Lung (tissue), 12 donors: Measurements from ENCODE around the gene ADAMTS14. TPM values are rescaled to one million over a fixed set of nuclear protein-coding genes. Genes with fewer than 3 reads are reported as not detected.
A peak's percentile ranks its signal among the peaks of the same experiment; 100 is the strongest.

Experiments
- ATAC-seq: fragments of 200-7000 bp; cut with Tn5 transposase; one replicate; pipeline ENCODE4 v1.9.1; 2020; ENCODE audit warnings: moderate number of reproducible peaks; ENCODE audit not compliant: insufficient read depth, low FRiP score
- DNase-seq, 3 donors: peaks; one replicate each; pipeline ENCODE4 v3.0.0-alpha.2; 2013 to 2017
- H3K27ac ChIP-seq, 2 donors: one replicate each; pipeline ENCODE4 v1.5.1; 2013; ENCODE audit warnings: mild to moderate bottlenecking in 2 of 2, moderate library complexity in 2 of 2, control low read depth in 1 of 2, inconsistent platforms in 1 of 2, low read depth in 1 of 2, low read length in 1 of 2
- H3K27me3 ChIP-seq, 3 donors: one replicate each; pipeline ENCODE4 v1.5.1; 2013; ENCODE audit warnings: low read length in 2 of 3; ENCODE audit not compliant: control insufficient read depth in 3 of 3, insufficient read depth in 3 of 3
- H3K36me3 ChIP-seq, 4 donors: one replicate each; pipeline ENCODE4 v1.5.1; 2013; ENCODE audit warnings: low read length in 4 of 4, mild to moderate bottlenecking in 1 of 4, moderate library complexity in 1 of 4; ENCODE audit not compliant: control insufficient read depth in 4 of 4, insufficient read depth in 4 of 4
- H3K4me1 ChIP-seq, 5 donors: one replicate each; pipeline ENCODE4 v1.5.1; 2013; ENCODE audit warnings: low read length in 5 of 5, mild to moderate bottlenecking in 2 of 5, moderate library complexity in 1 of 5; ENCODE audit not compliant: control insufficient read depth in 5 of 5, insufficient read depth in 5 of 5
- H3K4me3 ChIP-seq: one replicate; pipeline ENCODE4 v1.5.1; 2013; ENCODE audit warnings: mild to moderate bottlenecking, control low read depth, moderate library complexity
- H3K9ac ChIP-seq, 2 donors: one replicate each; pipeline ENCODE4 v1.5.1; 2013; ENCODE audit warnings: low read length in 2 of 2, control low read depth in 1 of 2; ENCODE audit not compliant: insufficient read depth in 1 of 2
- H3K9me3 ChIP-seq, 4 donors: one replicate each; pipeline ENCODE4 v1.5.1; 2013; ENCODE audit warnings: low read length in 3 of 4, mild to moderate bottlenecking in 1 of 4, moderate library complexity in 1 of 4; ENCODE audit not compliant: control insufficient read depth in 4 of 4, insufficient read depth in 3 of 4
- WGBS, 2 donors: extraction: QIAGEN DNeasy Blood & Tissue Kit; methylation state at CpG; one replicate each; pipeline ENCODE4 v1.1.7; 2013; 5-methylcytosine and 5-hydroxymethylcytosine counted together
- polyA plus RNA-seq, 2 donors: library from polyadenylated mRNA; stranded (reverse); fragments of 200-250 nt; gene quantifications; one replicate each; pipeline ENCODE4 v1.2.1, GENCODE V29; 2013
- total RNA-seq, 2 donors: library from RNA; depleted of rRNA in 1 of 2; stranded (reverse); fragments of >200 nt in 1 of 2; gene quantifications; one replicate each; pipeline ENCODE4 v1.2.1, GENCODE V29; 2014 to 2021
- TF ChIP-seq, protein P1 (sequence below): IDR thresholded peaks from 2 replicates; pipeline ENCODE4 v1.5.1; 2012; ENCODE audit warnings: mild to moderate bottlenecking; ENCODE audit errors: control extremely low read depth, extremely low read depth
- donor health status: control.
- donor health status: control.
- donor health status: Bipolar disorder and iron deficiency.
- donor health status: healthy.
- donor health status: DM: yes; HTN: yes; CAD: no.

Gene ADAMTS14
- total and polyA plus RNA-seq, 4 donors = 0.47 to 3.9 (median 1.2) TPM

DNA sequence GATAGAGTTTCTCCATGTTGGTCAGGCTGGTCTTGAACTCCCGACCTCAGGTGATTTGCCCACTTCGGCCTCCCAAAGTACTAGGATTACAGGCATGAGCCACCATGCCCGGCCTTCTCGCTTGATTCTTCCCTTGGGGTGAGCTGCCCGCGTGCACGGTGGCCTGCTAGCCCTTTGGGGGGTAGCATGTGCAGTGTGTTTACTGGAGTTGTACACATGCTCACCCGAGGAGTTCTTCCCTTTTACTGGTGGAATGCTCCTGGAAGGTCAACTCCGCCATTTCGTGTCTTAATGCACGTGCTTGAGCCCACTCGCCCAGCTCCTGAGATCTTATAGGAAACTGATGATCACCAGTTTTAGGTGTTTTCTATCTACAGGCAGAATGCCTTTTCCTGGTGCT lies 17.0 kb upstream of the ADAMTS14 start:
- 95 to 97% methylated on average over 12 of the region's 12 CpGs for WGBS, 2 donors
- H3K27ac ChIP-seq = no peak overlapping the region
- DNase-seq (no peak), ATAC-seq (no peak)
- no peaks in the 10 kb centered on the region for H3K36me3 ChIP-seq
- no peak overlapping the region for H3K4me3 ChIP-seq
- TF ChIP-seq, protein P1, sequence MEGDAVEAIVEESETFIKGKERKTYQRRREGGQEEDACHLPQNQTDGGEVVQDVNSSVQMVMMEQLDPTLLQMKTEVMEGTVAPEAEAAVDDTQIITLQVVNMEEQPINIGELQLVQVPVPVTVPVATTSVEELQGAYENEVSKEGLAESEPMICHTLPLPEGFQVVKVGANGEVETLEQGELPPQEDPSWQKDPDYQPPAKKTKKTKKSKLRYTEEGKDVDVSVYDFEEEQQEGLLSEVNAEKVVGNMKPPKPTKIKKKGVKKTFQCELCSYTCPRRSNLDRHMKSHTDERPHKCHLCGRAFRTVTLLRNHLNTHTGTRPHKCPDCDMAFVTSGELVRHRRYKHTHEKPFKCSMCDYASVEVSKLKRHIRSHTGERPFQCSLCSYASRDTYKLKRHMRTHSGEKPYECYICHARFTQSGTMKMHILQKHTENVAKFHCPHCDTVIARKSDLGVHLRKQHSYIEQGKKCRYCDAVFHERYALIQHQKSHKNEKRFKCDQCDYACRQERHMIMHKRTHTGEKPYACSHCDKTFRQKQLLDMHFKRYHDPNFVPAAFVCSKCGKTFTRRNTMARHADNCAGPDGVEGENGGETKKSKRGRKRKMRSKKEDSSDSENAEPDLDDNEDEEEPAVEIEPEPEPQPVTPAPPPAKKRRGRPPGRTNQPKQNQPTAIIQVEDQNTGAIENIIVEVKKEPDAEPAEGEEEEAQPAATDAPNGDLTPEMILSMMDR = no peak
- peaks cover 0 to 8% (median 0%) of the 10 kb centered on the region in 4 donors for H3K9me3 ChIP-seq
- H3K9ac ChIP-seq = no peak overlapping the region
- H3K27me3 ChIP-seq = no peaks in the 10 kb centered on the region
- H3K4me1 ChIP-seq = peaks cover 0 to 14% (median 8%) of the 10 kb centered on the region in 5 donors

DNA sequence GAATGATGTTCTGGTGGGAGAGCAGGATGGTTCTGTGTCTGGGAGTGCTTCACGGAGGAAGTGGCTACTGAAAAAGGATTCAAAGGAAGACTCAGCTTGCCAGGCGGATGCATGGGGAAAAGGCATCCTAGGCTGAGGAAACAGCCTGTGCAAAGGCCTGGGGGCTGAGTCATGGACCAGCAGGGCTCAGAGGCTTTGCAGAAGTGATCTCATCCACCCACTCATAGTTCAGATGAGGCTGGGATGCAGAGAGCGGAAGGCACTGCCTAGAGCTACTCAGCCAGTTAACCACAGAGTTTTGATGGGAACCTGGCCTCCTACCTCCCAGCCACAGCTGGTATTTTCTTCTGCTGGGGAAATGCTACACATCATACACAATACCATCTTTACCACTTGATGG lies 15.8 kb upstream of the ADAMTS14 start:
- no peak for DNase-seq

DNA sequence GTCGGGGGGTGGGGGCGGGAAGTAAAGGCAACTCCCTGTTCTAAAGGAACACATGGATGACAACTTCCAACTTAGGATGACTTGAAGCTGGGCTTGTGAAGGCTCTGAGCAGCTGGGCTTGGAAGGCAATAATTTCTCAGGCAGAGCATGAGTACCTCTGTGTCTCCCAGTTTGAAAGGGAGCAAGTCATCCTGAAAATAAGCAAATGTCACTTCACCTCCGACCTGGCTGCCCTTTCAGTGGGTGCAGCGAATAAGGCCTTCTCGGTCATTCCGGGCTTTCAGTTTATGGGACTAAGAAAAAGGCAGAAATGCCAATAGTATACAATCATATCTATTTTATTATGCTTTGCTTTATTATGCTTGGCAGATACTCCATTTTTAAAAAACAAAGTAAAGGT lies 15.3 kb upstream of the ADAMTS14 start:
- H3K4me1 ChIP-seq = peaks cover 0 to 22% (median 15%) of the 10 kb centered on the region in 5 donors
- DNase-seq = no peak
- H3K27ac ChIP-seq = no peak overlapping the region
- no peak for ATAC-seq
- H3K27me3 ChIP-seq = no peaks in the 10 kb centered on the region
- H3K9me3 ChIP-seq = peaks cover 0 to under 1% (median 0%) of the 10 kb centered on the region in 4 donors
- H3K36me3 ChIP-seq = no peaks in the 10 kb centered on the region
- H3K9ac ChIP-seq = no peak overlapping the region
- H3K4me3 ChIP-seq = no peak overlapping the region
- 92 to 99% methylated on average over 6 of the region's 6 CpGs for WGBS, 2 donors
- TF ChIP-seq, protein P1 = no peak

More for the DNA sequence above, 15.8 kb upstream of the ADAMTS14 start:
- H3K9me3 ChIP-seq = peaks cover 0 to 6% (median 0%) of the 10 kb centered on the region in 4 donors
- no peaks in the 10 kb centered on the region for H3K27me3 ChIP-seq
- peaks cover 0 to 17% (median 9%) of the 10 kb centered on the region in 5 donors for H3K4me1 ChIP-seq
- H3K9ac ChIP-seq = no peak overlapping the region
- H3K27ac ChIP-seq = no peak overlapping the region
- TF ChIP-seq, protein P1 = no peak
- 48 to 61% methylated on average over 3 of the region's 3 CpGs for WGBS, 2 donors
- no peak overlapping the region for H3K4me3 ChIP-seq
- H3K36me3 ChIP-seq = no peaks in the 10 kb centered on the region
- peak; percentile 81 for ATAC-seq

DNA sequence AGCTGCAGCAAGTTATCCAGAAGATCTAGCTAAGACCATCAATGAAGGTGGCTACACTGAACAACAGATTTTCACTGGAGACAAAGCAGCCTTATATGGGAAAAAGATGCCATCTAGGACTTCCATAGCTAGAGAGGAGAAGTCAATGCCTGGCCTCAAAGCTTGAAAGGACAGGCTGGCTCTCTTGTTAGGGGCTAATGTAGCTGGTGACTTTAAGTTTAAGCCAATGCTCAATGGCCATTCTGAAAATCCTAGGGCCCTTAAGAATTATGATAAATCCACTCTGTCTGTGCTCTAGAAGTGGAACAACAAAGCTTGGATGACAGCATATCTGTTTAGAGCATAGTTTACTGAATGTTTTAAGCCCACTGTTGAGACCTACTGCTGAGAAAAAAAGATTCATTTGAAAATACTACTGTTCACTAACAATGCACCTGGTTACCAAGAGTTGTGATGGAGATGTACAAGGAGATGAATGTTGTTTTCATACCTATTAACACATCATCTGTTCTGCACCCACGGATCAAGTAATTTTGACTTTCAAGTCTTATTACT lies 13.6 kb upstream of the ADAMTS14 start:
- H3K36me3 ChIP-seq = no peaks in the 10 kb centered on the region
- no peak overlapping the region for H3K27ac ChIP-seq
- no peak overlapping the region for H3K4me3 ChIP-seq
- H3K9me3 ChIP-seq = no peaks in the 10 kb centered on the region
- no peak overlapping the region for H3K9ac ChIP-seq
- TF ChIP-seq, protein P1 = no peak
- ATAC-seq (no peak), DNase-seq (no peak)
- WGBS, 2 donors = 95 to 100% methylated on average over 1 of the region's 1 CpG
- no peaks in the 10 kb centered on the region for H3K27me3 ChIP-seq
- H3K4me1 ChIP-seq = peaks cover 0 to 23% (median 7%) of the 10 kb centered on the region in 5 donors
